DOHH2 (cell line): ENCODE measurements around the gene HLA-DQB2.

Source experiments
- H3F3A ChIP-seq: fragments of 200-600 bp; sonication (generic), shearing (Covaris generic); 2 replicates; pipeline ENCODE4 v1.6.0; 2016; ENCODE audit warnings: antibody characterized with exemption, mild to moderate bottlenecking; ENCODE audit not compliant: control insufficient read depth, insufficient read depth
- H3K27ac ChIP-seq: fragments of 200-600 bp; sonication (generic); 2 replicates; pipeline ENCODE4 v1.5.1; 2014; ENCODE audit warnings: low read depth, mild to moderate bottlenecking, low read length, moderate library complexity
- H3K27me3 ChIP-seq: fragments of 200-600 bp; sonication (generic); 2 replicates; pipeline ENCODE4 v1.6.1; 2014; ENCODE audit warnings: mild to moderate bottlenecking, low read length, mixed read lengths; ENCODE audit not compliant: control insufficient read depth
- H3K36me3 ChIP-seq: fragments of 200-600 bp; sonication (generic); 2 replicates; pipeline ENCODE4 v1.6.1; 2014; ENCODE audit warnings: mild to moderate bottlenecking, low read length, moderate library complexity, mixed read lengths; ENCODE audit not compliant: control insufficient read depth
- H3K4me1 ChIP-seq: fragments of 200-600 bp; sonication (generic); 2 replicates; pipeline ENCODE4 v1.6.1; 2014; ENCODE audit warnings: mild to moderate bottlenecking, low read length, mixed read lengths; ENCODE audit not compliant: control insufficient read depth
- H3K4me2 ChIP-seq: fragments of 200-600 bp; sonication (generic); 2 replicates; pipeline ENCODE4 v1.6.0; 2014; ENCODE audit warnings: mild to moderate bottlenecking, low read length, moderate library complexity
- H3K4me3 ChIP-seq: fragments of 200-600 bp; sonication (generic); 2 replicates; pipeline ENCODE4 v1.5.1; 2014; ENCODE audit warnings: mild to moderate bottlenecking, low read length, mixed read lengths
- H3K79me2 ChIP-seq: fragments of 200-600 bp; sonication (generic); 2 replicates; pipeline ENCODE4 v1.6.1; 2014; ENCODE audit warnings: mild to moderate bottlenecking, low read length, mixed read lengths; ENCODE audit not compliant: control insufficient read depth
- H3K9me2 ChIP-seq: fragments of 200-600 bp; sonication (generic); replicated peaks from 2 replicates; pipeline ENCODE4 v1.6.1; 2014; ENCODE audit warnings: mild to moderate bottlenecking, low read length, mixed read lengths; ENCODE audit not compliant: control insufficient read depth
- H3K9me3 ChIP-seq: fragments of 200-600 bp; sonication (generic); 2 replicates; pipeline ENCODE4 v1.6.1; 2014; ENCODE audit warnings: antibody characterized with exemption, low read length, mixed read lengths; ENCODE audit not compliant: control insufficient read depth, insufficient read depth
- H4K20me1 ChIP-seq: fragments of 200-600 bp; sonication (generic); 2 replicates; pipeline ENCODE4 v1.6.0; 2014; ENCODE audit warnings: low read depth, mild to moderate bottlenecking, antibody characterized with exemption, low read length, moderate library complexity; ENCODE audit not compliant: control insufficient read depth, insufficient read depth
- EZH2phosphoT487 ChIP-seq: fragments of 200-600 bp; sonication (generic); IDR thresholded peaks from 2 replicates; pipeline ENCODE4 v1.6.1; 2017; ENCODE audit warnings: borderline replicate concordance, mild to moderate bottlenecking, antibody characterized with exemption, low read length, moderate library complexity, mixed read lengths
- TF ChIP-seq, protein P1 (sequence below): fragments of 200-600 bp; sonication (generic); IDR thresholded peaks from one replicate; pipeline ENCODE4 v1.5.1; 2014; ENCODE audit warnings: antibody characterized with exemption, mild to moderate bottlenecking, low read depth, low read length; ENCODE audit not compliant: poor library complexity, severe bottlenecking

HLA-DQB2 gene

DNA sequence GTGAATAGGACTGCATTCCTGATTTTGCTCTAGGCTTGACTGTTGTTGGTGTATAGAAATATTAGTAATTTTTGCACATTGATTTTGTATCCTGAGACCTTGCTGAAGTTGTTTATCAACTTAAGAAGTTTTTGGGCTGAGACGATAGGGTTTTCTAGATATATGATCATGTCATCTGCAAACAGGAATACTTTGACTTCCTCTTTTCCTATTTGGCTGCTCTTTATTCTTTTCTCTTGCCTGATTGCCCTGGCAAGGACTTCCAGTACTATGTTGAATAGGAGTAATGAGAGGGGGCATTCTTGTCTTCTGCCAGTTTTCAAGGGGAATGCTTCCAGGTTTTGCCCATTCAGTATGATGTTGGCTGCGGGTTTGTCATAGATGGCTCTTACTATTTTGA lies 40.1 kb upstream of the HLA-DQB2 start:
- Histone ChIP-seq H4K20me1 (no peaks in the 10 kb centered on the region), H3K4me1 (peaks cover 30% of the 10 kb centered on the region), H3K4me3 (no peak overlapping the region), H3K9me3 (peaks cover 2% of the 10 kb centered on the region; the same call in 1 of the 2 replicates), H3F3A (no peaks in the 10 kb centered on the region), H3K27me3 (no peaks in the 10 kb centered on the region), H3K9me2 (no peaks in the 10 kb centered on the region), H3K27ac (no peak overlapping the region), H3K79me2 (no peaks in the 10 kb centered on the region), H3K4me2 (no peak overlapping the region), H3K36me3 (peaks cover 7% of the 10 kb centered on the region)
- TF ChIP-seq EZH2phosphoT487 = no peak

GRCh38 chr6:32799740-32800139 lies 36.4 kb upstream of the HLA-DQB2 start:
- Histone ChIP-seq H3K36me3 (no peaks in the 10 kb centered on the region), H3K9me3 (peaks cover 5% of the 10 kb centered on the region; the same call in 1 of the 2 replicates), H3F3A (no peaks in the 10 kb centered on the region), H3K27ac (peak overlapping the region; percentile 54), H3K27me3 (no peaks in the 10 kb centered on the region), H3K9me2 (no peaks in the 10 kb centered on the region), H3K4me1 (peaks cover 49% of the 10 kb centered on the region), H4K20me1 (no peaks in the 10 kb centered on the region), H3K4me3 (peak overlapping the region; percentile 42), H3K4me2 (peak overlapping the region; percentile 49), H3K79me2 (no peaks in the 10 kb centered on the region)
- TF ChIP-seq, protein P1, sequence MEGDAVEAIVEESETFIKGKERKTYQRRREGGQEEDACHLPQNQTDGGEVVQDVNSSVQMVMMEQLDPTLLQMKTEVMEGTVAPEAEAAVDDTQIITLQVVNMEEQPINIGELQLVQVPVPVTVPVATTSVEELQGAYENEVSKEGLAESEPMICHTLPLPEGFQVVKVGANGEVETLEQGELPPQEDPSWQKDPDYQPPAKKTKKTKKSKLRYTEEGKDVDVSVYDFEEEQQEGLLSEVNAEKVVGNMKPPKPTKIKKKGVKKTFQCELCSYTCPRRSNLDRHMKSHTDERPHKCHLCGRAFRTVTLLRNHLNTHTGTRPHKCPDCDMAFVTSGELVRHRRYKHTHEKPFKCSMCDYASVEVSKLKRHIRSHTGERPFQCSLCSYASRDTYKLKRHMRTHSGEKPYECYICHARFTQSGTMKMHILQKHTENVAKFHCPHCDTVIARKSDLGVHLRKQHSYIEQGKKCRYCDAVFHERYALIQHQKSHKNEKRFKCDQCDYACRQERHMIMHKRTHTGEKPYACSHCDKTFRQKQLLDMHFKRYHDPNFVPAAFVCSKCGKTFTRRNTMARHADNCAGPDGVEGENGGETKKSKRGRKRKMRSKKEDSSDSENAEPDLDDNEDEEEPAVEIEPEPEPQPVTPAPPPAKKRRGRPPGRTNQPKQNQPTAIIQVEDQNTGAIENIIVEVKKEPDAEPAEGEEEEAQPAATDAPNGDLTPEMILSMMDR = no peak
- TF ChIP-seq EZH2phosphoT487 = no peak

DNA sequence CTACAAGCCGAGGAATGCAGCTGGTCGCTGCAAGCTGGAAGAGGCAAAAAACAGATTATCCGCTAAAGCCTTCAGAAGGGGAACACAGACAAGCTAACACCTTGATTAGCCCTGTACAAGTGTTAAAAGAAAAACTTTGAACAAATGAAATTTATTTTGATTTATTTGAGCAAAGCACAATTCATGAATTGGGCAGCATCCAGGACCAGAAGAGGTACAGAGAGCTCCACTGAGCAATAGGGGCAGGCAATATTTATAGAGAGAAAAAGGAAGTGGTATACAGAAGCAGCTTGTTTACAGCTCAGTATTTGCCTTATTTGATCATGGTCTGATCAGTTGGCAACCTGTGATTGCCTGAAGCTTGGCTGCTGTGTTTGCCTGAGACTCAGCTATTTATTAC lies 35.8 kb upstream of the HLA-DQB2 start:
- H3K79me2 ChIP-seq = no peaks in the 10 kb centered on the region
- H3K27ac ChIP-seq = peak overlapping the region; percentile 54
- no peaks in the 10 kb centered on the region for H3F3A ChIP-seq
- H3K9me3 ChIP-seq = peaks cover 5% of the 10 kb centered on the region; the same call in 1 of the 2 replicates
- TF ChIP-seq, protein P1 = no peak
- no peak for TF ChIP-seq EZH2phosphoT487
- H4K20me1 ChIP-seq = no peaks in the 10 kb centered on the region
- H3K4me1 ChIP-seq = peaks cover 54% of the 10 kb centered on the region
- H3K36me3 ChIP-seq = no peaks in the 10 kb centered on the region
- H3K9me2 ChIP-seq = no peaks in the 10 kb centered on the region
- H3K4me2 ChIP-seq = peak overlapping the region; percentile 49
- peak overlapping the region; percentile 42 for H3K4me3 ChIP-seq
- no peaks in the 10 kb centered on the region for H3K27me3 ChIP-seq

- no peaks in the 10 kb centered on the region for H3K36me3 ChIP-seq
- H3F3A ChIP-seq = no peaks in the 10 kb centered on the region
- H3K9me3 ChIP-seq = peaks cover 5% of the 10 kb centered on the region; the same call in 1 of the 2 replicates
- no peaks in the 10 kb centered on the region for H3K27me3 ChIP-seq
- H4K20me1 ChIP-seq = no peaks in the 10 kb centered on the region
- no peaks in the 10 kb centered on the region for H3K9me2 ChIP-seq
- peak overlapping the region; percentile 65 for H3K27ac ChIP-seq
- H3K4me3 ChIP-seq = peak overlapping the region; percentile 59
- no peaks in the 10 kb centered on the region for H3K79me2 ChIP-seq
- H3K4me1 ChIP-seq = peaks cover 52% of the 10 kb centered on the region
- peak overlapping the region; percentile 66 for H3K4me2 ChIP-seq
- no peak for TF ChIP-seq EZH2phosphoT487
- TF ChIP-seq, protein P1 = peak; percentile 92
Observed at GRCh38 chr6:32796848-32797776, 33.8 kb upstream of the HLA-DQB2 start.
